Stimulated activated CD8-positive, alpha-beta memory T cell treated with anti-CD3 and anti-CD28 coated beads, Interleukin-4, amount 100 ng/mL, for 24 hours (primary cell): Measurements from ENCODE around the gene ZNF770.
"Not testable (repeated sequence)": the region's sequence is repeated elsewhere in the genome, so short reads cannot be mapped to it uniquely, and the experiment has no call there.

Source experiments
- DNase-seq: peaks from one replicate; pipeline ENCODE4 v3.0.0-alpha.2; 2020; ENCODE audit warnings: low read depth

Gene ZNF770

DNA sequence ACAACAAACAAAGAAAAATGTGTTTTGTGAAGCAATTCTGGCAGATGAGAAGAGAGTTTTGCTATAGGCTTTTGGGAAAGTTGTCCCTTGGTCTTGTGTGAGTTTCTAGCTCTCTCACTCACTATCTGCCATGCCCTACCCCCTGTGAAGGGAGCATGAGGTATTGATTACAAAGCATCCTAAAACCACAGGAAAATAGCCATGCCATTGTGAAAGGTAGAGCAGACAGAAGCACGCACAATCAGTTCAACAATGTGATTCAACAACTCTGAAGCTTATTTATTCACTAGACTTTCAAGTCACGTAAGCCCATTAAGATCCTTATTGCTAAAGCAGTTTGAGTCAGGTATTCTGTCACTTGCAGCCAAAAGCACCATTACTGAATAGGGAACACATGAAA, 12.0 kb downstream of the ZNF770 start:
- no peak for DNase-seq

DNA sequence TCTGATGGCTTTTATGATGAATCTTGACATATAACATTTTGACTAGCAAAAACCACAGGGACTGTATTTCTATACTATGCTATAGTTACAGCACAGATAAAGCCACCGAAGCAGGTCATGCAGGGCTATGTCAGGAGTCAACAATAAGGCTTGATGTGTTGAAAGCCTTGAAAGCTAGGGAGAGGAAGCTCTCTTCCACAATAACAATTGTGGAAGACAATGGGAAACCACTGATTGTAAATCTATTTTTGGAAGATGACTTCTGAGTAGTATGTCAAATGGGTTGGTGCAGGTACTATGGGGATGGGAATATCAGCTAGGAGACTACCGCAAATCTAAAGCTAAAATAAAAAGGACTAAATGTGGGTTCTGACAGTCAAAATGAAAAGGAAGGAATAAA, 14.6 kb downstream of the ZNF770 start:
- no peak for DNase-seq

DNA sequence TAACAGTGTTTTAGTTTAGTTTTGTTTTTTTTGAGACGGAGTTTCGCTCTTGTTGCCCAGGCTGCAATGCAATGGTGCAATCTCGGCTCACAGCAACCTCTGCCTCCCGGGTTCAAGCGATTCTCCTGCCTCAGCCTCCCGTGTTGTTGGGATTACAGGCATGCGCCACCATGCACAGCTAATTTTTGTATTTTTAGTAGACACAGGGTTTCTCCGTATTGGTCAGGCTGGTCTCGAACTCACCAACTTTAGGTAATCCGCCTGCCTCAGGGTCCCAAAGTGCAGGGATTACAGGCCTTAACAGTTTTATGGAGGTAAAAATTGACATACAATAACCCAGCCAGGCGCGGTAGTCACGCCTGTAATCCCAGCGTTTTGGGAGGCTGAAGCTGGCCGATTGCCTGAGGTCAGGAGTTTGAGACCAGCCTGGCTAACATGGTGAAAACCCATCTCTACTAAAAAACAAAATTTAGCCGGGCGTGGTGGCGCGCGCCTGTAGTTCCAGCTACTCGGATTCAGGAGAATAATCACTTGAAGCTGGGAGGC, 17.9 kb downstream of the ZNF770 start:
- not testable (repeated sequence) for DNase-seq

GRCh38 chr15:34969340-34970097, 18.6 kb downstream of the ZNF770 start, which contains the start of gene AQR:
TSS of gene AQR (minus strand) at chr15:34969742. CDS start at chr15:34969613, 129 bp downstream.
- peak; percentile 85 for DNase-seq

- no peak for DNase-seq
Measured at GRCh38 chr15:34964277-34964676, 23.8 kb downstream of the ZNF770 start.

- no peak for DNase-seq
Measured at GRCh38 chr15:34953851-34954250, 34.2 kb downstream of the ZNF770 start.

- no peak for DNase-seq
Measured at GRCh38 chr15:34952481-34952880, 35.6 kb downstream of the ZNF770 start.

DNA sequence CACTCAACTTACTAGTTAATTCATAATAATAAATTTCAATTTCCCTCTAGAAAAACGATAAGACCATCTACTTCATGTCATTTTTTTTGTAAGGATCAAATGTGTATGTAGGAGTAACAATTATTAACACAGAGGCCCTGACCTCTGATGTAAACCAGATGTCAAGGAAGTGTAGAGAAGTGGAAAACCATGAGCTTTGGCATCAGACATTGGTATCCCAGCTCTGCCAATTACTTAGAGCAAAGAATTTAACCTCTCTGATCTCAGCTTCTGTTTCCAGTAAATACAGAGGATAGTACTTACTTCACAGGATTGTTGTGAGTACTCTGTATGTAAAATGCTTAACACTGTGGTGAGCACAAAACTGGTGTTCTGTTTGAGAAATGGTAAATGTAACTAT, 36.1 kb downstream of the ZNF770 start:
- DNase-seq, result no peak

- DNase-seq, result no peak
Measured at GRCh38 chr15:34944936-34945335, 43.2 kb downstream of the ZNF770 start.

GRCh38 chr15:34943711-34944110, 44.4 kb downstream of the ZNF770 start:
- no peak for DNase-seq

DNA sequence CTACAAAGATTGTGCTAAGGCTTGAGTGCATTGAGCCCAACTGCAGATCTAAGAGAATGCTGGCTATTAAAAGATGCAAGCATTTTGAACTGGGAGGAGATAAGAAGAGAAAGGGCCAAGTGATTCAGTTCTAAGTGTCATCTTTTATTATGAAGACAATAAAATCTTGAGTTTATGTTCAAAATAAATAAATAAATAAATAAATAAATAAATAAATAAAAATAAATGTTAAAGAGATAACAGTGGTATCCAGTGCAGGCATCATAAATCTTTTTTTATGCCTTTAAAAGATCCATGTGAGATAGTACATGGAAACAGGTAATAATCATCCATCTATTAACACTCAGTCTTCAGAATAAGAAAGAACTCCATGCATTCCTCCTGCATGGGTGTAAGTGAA, 44.8 kb downstream of the ZNF770 start:
- DNase-seq, result not testable (repeated sequence)

- no peak for DNase-seq
Measured at GRCh38 chr15:34942363-34942762, 45.7 kb downstream of the ZNF770 start.

GRCh38 chr15:34941831-34942230, 46.3 kb downstream of the ZNF770 start:
- DNase-seq, result no peak

DNA sequence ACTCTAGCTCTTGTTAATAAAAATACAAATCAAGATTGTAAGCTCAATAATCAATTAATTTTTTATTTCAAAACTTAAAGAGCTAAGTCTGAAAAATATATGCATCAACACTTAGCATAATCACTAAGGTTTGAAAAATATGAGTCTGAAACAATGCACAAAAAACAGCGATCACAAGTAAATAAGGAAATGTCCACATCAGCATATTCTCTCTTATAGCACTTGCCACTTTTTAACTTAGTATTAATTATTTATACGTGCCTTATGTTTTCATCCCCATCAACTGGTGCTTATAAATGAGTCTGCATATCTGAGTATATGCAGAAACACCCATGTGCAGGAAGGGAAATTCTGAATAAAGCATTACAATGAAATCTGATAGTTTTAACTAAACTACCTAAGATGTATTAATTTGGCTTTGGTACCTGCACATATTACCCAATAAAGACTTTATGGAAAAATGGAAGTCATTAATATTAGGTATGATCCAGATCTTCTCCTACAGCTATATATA, 46.8 kb downstream of the ZNF770 start:
- no peak for DNase-seq

- DNase-seq, result no peak
Measured at GRCh38 chr15:34933432-34933975, 54.6 kb downstream of the ZNF770 start.

DNA sequence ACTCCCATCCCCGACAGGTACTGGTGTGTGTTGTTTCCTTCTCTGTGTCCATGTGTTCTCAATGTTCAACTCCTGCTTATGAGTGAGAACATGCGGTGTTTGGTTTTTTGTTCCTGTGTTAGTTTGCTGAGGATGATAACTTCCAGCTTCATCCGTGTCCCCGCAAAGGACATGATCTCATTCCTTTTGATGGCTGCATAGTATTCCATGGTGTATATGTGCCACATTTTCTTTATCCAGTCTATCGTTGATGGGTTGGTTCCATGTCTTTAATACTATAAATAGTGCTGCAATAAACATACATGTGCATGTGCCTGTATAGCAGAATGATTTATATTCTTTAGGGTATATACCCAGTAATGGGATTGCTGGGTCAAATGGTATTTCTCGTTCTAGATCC, 59.7 kb downstream of the ZNF770 start:
- not testable (repeated sequence) for DNase-seq
